SKM-1 (cell line): ENCODE data around the gene EXOC4.
"Not testable (repeated sequence)": the region's sequence is repeated elsewhere in the genome, so short reads cannot be mapped to it uniquely, and the experiment has no call there.

Experiments used
- DNase-seq: peaks from one replicate; lab custom pipeline; 2025; ENCODE audit not compliant: unreplicated experiment; lab: John Stamatoyannopoulos, UW

EXOC4 gene

DNA sequence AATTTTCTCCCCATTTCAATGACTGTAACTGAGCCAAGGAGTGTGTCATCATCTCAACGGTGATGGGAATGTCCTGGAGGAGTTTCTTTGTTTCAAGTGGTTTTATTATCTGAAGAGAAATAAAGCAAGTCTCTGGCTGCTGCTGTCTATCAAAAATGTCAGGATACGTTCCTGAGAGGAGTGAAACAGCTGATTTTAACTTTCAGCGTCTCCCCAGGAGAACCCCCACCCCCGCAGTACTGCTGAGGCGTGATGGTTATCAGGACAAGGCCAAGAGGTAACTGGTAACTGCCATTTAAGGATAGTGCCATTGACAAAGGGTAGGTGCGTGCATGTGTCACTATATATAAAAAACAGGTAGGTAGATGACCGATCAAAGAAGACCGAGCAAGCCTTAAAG lies 803.9 kb downstream of the EXOC4 start:
- no peak for DNase-seq

GRCh38 chr7:134058521-134058920 lies 805.6 kb downstream of the EXOC4 start:
- DNase-seq = no peak

DNA sequence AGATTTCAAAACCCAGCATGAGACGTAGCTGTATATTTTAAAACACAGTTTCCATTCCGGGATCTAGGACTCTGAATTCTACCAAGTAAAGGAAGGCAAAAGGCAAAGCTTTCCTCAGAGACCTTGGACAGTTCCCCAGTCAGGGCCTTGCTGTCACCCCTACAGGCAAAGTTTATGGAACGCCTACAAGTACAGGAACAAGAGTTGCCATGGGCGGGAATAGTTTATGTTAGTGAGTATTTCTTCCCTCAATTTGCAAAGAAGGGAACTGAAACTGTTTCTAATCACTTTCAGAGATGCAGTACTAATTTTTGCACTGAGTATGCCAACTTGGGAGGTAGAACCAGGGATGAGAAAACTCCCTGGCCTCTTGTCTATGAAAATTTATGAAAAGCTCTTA lies 806.1 kb downstream of the EXOC4 start:
- no peak for DNase-seq

GRCh38 chr7:134059921-134060320 lies 807.0 kb downstream of the EXOC4 start:
- no peak for DNase-seq

- no peak for DNase-seq
These were observed 808.0 kb downstream of the EXOC4 start for GRCh38 chr7:134060874-134061273.

DNA sequence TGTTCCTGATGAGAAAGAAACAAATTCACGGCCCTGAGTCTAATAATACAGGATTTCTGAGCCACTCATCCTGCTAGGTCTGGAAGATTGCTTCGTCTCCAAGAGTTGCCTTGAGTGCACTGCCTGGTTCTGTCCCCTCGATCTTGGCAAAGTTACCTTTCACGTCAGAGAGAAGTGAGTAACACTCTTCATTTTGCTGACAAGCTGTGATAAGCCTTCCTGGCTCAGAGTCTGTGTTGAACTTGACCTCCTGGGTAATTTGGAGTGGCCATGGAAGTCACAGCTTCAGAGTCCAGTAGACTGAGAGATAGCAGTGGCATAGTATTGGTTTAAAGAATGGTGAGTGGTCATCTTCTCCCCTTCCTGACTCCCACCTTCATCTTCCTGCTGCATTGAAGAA lies 809.6 kb downstream of the EXOC4 start:
- DNase-seq = no peak

DNA sequence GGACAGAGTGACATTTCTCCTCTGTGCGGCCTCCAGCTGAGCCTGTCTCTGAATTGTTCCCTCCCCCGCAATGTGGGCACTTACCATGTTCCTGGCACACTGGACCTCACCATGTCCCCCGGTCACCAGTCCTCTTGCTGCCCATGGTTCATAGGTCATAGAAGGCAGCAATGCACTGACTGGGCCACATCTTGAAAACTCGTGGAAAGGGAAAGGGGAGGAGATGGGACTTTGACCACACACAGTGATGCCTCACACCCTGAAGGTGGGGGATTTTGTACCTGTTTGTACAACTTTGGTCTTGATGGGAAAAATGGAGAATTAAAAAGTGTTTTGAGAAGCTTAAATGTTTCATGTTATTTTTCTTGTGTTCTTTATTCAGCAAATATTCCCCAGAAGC lies 812.5 kb downstream of the EXOC4 start:
- DNase-seq = no peak

- DNase-seq = no peak
These were observed 814.3 kb downstream of the EXOC4 start for GRCh38 chr7:134067164-134067563.

GRCh38 chr7:134068670-134069069 lies 815.8 kb downstream of the EXOC4 start:
- no peak for DNase-seq

DNA sequence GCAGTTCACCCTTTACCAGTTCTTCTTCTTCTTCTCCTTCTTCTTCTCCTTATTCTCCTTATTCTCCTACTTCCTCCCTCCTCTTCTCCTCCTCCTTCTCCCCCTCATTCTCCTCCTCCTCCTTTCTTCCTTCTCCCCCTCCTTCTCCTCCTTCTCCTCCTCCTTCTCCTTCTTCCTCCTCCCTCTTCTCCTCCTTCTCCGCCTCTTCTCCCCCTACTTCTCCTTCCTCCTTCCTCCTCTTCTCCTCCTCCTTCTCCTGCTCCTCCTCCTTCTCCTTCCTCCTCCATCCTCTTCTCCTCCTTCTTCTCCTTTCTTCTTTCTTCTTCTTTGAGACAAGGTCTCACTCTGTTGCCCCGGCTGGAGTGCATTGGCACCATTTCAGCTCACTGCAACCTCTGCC lies 816.3 kb downstream of the EXOC4 start:
- DNase-seq = no peak

GRCh38 chr7:134070673-134071072 lies 817.8 kb downstream of the EXOC4 start:
- no peak for DNase-seq

GRCh38 chr7:134071355-134072331 lies 818.8 kb downstream of the EXOC4 start:
- DNase-seq = no peak

- DNase-seq = no peak
These were observed 820.4 kb downstream of the EXOC4 start for GRCh38 chr7:134073276-134073675.

- no peak for DNase-seq
These were observed 822.9 kb downstream of the EXOC4 start for GRCh38 chr7:134075799-134076198.

DNA sequence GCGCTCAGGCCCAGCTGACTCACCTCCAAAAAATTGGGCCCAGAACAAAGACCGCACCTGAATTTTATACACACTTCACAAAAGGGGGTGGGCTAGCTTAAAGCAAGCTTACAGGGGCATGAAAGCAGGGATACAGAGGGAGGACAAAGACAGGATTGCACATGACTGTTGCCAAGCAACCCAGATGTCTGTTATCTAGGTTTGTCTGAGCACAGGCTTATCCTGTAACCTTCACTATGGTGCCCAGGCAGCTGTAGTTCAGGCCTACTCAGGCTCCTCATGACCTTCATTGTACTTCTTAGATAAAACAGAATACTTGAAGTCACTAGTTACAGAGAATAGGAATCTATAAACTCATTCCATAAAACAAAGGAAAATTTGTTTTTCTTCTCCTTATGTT lies 824.7 kb downstream of the EXOC4 start:
- not testable (repeated sequence) for DNase-seq

GRCh38 chr7:134078991-134079390 lies 826.1 kb downstream of the EXOC4 start:
- DNase-seq = no peak

DNA sequence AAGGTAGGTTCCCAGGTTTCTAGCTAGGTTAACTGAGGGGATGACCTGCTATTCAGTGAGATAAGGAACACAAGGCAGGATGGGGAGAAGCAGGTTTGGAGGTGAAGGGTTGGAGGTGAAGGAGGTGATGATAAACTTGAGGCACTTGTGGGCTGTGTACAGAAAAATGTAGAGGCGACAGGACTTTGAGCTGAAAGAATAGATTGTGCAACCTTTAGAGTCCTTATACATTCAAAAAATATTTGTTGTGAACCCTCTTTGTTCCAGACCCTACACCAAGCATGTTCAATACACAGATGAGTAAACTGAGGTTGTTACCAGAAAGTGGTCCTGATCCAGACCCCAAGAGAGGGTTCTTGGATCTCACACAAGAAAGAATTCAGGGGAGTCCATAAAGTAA lies 828.8 kb downstream of the EXOC4 start:
- no peak for DNase-seq

- DNase-seq = no peak
These were observed 831.0 kb downstream of the EXOC4 start for GRCh38 chr7:134083766-134084487.

- DNase-seq = peak; percentile 42
These were observed 831.7 kb downstream of the EXOC4 start for GRCh38 chr7:134084488-134085144.

DNA sequence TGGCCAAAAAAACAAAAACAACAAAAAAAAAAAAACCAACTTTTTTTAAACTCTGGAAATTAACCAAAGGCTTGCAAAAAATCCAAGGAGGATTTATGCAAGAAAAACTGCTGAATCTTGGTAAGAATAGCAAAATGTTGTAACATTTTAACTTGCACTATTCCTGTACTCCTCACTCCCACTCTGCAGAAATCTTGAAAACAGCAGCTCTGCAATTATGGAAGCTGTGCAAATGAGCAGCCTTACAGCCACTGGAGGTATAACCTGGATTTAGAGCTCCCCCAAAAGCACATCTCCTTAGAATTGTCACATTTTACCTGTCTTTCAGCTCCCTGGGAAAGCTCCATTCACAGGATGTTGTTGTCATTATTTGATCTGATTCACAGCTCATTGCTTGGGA lies 832.4 kb downstream of the EXOC4 start:
- DNase-seq = no peak

DNA sequence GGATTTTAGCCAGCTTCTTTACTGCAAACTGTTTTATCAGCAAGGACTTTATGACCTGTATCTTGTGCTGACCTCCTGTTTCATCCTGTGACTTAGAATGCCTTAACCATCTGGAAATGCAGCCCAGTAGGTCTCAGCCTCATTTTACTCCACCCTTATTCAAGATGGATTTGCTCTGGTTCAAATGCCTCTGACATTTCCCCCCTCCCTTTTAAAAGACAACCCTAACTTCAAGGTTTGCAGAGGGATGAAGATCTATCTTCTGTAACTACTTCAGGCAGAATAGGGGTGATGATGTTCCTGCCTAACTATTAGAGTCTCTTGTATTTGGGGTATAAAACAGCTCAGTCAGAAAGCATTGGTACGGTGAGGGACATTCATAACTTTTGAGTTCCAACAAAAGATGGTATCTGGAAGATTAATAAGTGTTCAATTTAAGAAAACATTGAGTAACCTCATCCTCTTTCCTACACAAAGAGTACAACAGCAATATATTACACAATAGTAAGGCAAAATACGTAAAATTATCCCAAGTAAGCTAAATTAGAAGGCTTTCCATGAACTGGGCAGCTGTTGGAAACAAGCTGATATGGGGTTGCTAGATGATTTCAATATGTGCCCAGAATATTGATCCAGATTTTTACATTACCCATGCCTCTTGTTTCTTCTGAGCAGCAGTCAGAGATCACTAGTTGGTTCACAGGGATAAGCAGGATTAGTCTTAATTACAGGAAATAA lies 834.3 kb downstream of the EXOC4 start:
- DNase-seq = no peak
